GM21360 (cell line): ENCODE data around the gene ELK1.
"Not testable (repeated sequence)": the region's sequence is repeated elsewhere in the genome, so short reads cannot be mapped to it uniquely, and the experiment has no call there.

Source experiments
- ATAC-seq: cut with Tn5 transposase; IDR thresholded peaks from one replicate; pipeline ENCODE4 v1.9.1; 2021; ENCODE audit warnings: mild to moderate bottlenecking, moderate library complexity; ENCODE audit not compliant: unreplicated experiment

ELK1 gene

DNA sequence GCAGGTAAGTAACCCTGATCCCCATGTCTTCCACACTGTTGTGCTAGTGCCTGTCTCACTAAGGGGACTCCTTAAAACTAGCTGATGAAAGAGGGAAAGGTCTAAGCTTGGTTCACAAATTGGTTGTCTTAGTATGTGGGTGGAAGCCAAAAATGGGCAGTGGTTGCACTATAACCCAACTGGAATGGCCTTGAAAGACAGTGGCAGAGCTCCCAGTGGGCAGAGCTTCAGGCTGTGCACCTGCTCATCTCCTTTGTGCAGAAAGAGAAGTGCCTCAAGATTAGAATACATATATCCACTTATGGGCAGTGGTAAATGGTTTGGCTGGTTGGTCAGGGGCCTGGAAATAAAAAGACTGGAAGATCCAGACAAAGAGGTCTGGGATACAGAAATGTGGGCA, 37.9 kb downstream of the ELK1 start:
- ATAC-seq = no peak

DNA sequence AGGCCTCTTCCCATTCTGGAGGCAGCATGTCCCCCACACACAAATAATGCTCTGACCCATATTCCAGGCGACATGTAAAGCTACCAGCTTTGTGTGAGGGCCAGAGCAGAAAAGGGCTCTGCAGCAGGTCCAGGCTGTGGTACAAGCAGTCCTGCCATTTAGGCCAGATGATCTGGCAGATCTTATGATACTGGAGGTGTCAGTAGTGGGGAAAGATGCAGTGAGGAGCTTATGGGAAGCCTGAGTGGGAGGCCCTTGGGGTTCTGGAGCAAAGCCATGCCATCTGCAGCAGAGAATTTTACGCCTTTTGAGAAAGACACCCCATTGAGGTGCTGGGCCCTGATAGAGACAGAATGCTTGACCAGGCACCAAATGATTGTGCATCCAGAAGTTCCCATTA, 38.4 kb downstream of the ELK1 start:
- no peak for ATAC-seq

DNA sequence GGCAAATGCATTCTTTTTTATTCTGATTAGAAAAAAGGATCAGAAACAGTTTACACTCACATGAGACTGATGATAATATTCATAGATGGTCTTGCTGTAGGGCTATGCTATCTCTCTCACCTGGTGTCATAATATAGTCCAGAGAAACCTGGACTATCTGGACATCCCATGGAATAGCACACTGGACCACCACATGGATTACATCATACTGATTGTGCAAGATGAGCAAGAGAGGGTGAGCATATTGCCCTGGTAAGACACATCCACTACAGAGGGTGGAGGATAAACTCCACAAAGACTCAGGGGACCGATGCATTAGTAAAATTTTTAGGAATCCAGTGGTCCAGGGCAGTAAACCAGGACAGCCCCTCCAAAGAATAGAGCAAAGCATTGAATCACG, 38.9 kb downstream of the ELK1 start:
- no peak for ATAC-seq

DNA sequence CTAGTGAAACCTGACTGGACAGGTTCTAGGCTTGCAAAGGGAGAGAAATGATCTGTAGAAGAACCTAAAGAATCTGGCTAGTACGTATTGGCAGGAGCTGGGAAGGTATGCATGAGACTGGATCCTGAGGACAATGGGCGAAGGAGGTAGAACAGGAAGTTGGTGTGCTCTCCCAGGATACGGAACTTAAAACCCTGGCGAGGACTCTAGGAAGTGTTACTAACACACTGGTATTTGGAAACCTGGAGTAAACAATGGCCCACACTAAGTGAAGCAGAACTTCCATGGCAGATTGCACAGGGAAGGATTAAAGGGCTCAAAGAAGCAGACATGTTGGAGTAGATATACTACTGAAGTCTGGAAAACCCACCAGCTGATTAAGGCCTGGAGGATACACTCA, 39.9 kb downstream of the ELK1 start:
- no peak for ATAC-seq

DNA sequence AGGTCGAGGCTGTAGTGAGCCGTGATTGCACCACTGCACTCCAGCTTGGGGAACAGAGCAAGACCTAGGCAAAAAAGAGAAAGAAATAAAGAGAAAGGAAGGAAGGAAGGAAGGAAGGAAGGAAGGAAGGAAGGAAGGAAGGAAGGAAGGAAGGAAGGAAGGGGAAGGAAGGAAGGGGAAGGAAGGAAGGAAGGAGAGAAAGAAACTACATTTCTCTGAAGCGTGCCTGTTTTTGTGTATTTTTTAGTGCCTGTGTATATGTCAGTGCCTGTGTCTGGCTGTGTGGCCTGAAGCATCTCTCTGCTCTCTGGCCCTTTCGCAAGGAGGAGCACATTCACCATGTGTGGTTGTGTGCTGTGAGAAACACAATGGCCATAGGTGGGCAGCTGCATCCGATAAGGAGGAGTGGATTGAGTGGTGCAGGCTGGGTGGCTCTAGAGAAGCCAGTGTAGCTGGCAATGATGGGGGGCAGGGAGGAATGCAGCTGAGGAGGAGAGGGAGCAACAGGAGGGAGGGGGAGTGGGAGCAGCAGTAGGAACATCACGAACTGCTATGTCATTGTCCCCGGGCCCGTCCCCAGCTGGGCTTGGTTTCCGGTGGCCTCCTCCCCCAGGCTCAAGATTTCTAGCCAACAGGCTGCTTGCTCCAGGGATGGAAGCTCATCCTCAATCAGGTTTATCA, 42.1 kb downstream of the ELK1 start:
- no peak for ATAC-seq

DNA sequence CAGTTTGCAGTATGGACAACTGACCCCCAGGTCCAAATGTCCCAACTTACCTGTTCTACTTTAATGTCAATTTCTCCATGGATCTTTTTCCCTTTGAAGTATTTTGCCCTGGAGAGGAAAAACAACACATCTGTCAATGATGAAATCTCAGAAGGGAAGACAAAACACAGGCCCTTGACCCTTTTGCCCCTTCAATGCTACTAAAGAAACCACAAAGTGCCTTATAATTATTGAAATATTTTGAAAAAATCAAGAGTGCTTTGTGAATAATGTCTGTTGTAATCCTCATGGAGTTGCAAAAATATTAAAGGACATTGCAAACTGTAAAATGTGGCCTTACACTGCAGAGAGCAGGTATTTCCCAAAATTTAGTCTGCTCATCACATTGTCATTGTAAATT, 43.3 kb downstream of the ELK1 start:
- ATAC-seq = no peak

DNA sequence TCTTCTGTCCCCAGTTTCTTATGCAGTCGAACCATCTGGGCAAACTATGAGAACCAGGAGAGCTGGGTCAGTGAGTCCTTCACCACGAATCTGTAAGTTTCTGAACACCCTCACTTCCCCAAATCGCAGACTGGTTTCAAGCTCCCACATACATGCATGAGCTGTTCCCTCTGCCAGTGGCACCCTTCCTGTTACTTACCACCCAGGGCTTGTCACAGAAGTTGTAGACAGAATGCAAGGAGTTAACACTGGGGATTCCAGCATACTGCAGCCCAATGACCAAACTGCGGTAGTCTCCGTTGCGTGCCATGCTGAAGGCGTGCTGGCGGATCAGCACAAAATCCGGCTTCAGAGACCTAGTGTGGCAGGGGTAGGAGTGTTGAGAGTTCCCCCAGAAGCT, 45.3 kb downstream of the ELK1 start:
- no peak for ATAC-seq

DNA sequence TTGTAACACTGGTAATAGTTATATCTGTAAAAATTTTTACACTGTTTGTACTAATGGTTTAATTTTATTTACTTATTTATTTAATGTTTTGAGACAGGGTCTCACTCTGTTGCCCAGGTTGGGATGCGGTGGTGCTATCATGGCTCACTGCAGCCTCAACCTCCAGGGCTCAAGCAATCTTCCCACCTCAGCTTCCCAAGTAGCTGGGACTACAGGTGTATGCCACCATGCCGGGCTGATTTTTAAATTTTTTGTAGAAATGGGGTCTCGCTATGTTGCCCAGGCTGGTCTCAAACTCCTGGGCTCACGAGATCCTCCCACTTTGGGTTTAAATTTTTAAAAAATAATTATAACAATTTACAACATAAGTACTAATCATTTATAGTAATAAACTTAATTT, 47.2 kb downstream of the ELK1 start:
- not testable (repeated sequence) for ATAC-seq

DNA sequence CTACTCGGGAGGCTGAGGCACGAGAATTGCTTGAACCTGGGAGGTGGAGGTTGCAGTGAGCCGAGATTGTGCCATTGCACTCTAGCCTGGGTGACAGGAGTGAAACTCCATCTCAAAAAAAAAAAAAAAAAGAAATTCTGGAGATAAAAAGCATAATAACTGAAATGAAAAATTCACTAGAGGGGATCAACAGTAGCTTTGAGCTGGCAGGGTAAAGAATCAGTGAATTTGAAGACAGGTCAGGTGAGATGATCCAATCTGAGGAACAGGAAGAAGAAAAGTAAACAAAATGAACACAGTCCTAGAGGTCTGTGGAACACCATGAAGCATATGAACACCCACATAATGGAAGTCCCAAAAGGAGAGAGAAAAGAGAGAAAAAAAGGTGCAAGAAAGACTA, 53.1 kb downstream of the ELK1 start:
- ATAC-seq = no peak

DNA sequence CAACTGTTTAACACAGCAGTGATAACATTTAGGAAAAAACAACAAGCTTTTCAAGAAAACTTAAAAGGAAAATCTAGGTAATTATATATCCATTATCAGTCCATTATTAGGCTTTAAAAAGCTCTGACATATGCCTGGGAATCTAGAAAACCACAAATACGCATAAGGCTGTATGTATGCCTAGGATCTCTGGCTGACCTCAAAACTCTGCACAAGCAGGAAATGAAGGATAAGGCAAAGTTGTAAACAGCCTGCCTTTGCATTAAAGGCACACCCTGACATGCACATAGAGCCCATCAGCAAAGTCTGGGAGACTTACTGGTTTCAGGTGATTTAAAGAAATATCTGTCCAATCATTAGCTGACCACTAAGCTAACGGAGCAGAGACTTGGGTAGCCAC, 54.1 kb downstream of the ELK1 start:
- ATAC-seq = no peak

DNA sequence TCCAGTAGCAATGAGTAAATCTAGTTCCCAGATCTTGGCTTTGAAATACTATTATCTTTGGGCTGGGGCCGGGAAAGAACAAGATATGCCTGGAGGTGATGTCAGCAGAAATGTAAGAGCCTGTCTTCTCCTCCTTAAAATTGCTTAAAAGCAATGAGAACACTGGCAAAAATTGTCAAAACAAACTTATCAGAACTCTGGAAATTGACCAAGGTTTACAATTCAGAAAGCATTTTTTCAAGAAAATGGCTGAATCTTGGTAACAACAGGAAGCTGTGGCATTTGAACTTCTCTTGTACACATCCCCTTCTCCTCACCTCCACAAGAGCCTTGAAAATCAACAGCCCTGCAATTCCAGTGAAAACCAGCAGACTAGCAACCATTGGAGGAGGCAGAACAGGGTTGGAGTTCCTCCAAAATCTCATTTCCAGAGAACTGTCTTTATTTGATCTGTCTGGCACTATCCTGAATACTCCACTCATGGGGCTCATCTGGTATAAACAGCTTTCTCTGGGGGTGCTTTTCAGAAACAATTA, 54.6 kb downstream of the ELK1 start:
- no peak for ATAC-seq

DNA sequence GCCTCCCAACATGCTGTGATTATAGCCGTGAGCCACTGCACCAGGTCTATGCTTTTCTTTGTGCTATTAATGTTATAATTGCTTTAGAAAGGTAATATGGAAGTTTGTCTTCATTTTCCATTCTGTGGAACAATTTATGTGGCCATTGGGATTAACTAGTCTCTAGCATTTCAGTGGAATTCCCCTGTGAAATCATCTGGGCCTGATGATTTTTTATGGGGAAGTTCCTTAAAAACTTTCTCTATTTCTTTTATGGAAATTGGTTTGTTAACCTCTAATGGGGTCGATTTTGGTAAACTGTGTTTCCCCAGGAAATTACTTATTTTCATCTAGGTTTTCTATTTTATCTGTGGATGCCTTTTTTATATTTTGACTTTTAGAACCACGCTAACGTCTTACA, 56.8 kb downstream of the ELK1 start:
- no peak for ATAC-seq

DNA sequence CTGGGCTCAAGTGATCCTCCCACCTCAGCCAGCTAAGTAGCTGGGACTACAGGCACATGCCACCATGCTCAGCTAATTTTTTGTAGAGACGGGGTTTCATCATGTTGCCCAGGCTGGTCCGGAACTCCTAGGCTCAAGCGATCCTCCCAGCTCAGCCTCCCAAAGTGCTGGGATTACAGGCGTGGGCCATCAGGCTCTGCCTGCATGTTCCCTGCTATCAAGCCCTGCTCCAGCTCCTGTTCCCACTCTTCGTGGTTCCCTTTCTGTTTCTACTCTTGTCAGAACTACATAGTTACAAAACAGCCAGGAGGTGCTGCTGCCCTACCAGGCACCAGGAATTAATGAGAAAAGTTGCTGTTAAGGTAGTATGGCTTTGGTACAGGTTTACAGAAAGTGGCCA, 59.4 kb downstream of the ELK1 start:
- ATAC-seq = no peak

DNA sequence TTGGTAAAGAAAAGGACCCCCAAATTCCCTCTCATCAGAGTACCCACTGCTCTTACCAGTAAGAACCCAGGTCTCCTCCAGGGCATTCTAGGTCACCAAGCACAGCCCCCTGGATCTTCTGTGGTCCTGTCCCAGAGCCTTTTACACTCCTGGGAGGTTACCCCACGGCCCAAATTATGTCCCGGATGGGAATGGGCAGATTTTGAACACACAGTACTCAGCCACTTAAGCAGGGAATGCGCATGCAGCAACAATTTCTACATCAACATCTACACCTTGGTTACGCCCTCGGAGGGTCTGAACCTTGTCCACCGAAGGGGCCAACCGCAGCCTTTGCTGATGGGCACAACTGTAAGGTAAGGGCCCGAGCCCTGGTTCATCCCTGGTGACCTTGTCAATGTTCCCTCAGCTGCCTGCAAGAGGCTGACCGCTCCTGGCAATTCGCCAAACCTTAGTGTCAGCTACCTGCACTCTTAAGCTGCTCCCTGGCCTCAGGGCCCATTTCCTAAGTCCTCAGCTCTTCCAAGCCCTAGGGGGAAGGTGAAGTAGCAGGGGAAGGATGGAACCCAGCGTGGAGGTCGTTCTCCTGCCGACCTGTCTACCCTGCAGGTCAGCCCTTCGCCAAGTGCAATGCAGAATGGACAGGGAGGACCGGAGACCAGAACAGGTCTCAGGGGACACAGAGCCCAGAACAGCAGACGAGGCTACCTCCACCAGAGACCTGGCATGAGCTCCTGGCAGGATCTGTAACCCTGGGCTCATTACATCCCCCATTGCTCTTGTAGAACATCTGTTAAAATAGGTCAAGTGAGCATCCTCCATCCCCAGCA, 62.2 kb downstream of the ELK1 start:
- no peak for ATAC-seq

DNA sequence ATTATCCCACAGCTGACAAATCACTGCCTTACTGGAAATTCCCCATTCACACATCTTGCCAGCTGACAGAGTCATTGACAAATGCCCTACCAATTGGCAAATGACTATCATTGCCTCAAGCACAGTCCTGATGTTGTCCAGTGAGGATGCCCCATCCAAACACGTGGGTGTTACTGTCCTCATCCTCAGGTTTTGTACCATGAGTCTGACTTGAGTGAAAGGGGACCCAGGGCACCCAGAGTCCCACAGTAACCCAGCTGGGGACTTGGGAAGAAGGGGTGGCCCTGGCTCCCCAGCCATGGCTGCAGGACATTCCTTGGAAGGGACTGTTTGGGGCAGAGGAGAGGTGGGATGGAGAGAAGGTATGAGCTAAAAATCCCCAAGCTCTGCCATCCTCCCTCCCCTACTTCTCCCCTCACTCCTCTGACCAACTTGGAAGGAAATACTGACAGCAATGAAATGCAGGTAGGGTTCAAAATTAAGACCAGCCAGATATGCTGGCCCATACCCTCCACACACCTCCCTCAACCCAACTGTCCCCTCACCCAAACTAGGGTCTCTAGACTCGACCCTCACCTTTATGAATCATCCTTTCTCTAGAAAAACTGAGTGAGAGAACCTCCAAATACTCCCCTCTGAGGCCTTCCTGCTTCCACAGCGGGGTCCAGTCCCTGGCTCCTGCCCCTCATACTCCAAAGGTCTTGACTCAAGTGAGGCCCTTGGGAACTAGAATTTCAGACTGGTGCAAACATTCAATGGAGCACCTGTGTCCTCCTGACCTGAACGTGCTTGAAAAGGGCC, 63.1 kb downstream of the ELK1 start:
- ATAC-seq = no peak

DNA sequence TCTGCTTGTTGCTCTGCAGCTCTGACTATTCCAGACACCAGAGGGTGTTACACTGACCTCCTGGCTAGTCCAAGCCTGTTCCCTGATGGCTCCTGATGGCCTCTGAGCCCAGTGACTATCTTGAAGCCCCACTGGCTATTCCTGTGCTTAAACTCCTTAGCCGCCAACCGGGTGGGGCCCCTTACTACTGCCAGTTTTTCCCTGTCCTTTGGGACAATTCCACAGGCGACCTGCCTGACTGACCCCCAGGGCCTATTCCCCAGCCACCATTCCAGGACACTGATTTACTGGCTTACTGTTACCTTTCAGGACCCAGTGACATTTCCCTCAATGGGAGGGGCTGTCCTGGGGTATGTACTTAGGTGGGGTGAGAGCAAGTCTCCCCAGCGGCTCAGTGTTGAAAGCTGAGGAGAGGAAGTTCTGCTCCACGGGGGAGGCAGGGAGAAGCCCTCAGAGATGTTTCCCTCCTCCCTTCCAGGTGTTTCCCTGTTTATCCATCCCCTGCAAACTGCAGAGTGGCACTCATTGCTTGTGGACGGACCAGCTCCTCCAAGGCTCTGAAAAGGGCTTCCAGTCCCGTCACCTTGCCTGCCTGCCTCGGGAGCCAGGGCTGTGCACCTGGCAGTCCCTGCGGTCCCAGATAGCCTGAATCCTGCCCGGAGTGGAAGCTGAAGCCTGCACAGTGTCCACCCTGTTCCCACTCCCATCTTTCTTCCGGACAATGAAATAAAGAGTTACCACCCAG, 64.1 kb downstream of the ELK1 start:
- ATAC-seq = no peak
